WTC11 (cell line): ENCODE data around the gene IQCK. TPM values are rescaled to one million over a fixed set of nuclear protein-coding genes. Genes with fewer than 3 reads are reported as not detected.

Experiments used
- ATAC-seq: fragments of 200-7000 bp; cut with Tn5 transposase; 2 replicates; pipeline ENCODE4 v1.10.0; 2021; ENCODE audit warnings: mild to moderate bottlenecking, moderate library complexity
- CTCF ChIA-PET: fragments of 300-600 bp; sonication (Branson Sonifier 250); formaldehyde crosslinking; loops from one replicate; lab custom pipeline; 2021; ENCODE audit warnings: antibody characterized with exemption; lab: Charles Lee
- POLR2A ChIA-PET: fragments of 350-600 bp; sonication (Branson Sonifier 250); formaldehyde crosslinking; loops from one replicate; lab custom pipeline; 2021; ENCODE audit warnings: antibody characterized with exemption; lab: Charles Lee
- DNase-seq: peaks from one replicate; pipeline ENCODE4 v3.0.0; 2021; ENCODE audit warnings: low spot score
- H3K27ac Mint-ChIP-seq: 2 replicates; pipeline ENCODE4 v1.8.0; 2021; ENCODE audit warnings: mixed read lengths
- H3K27me3 Mint-ChIP-seq: 2 replicates; pipeline ENCODE4 v1.8.0; 2021; ENCODE audit warnings: low read depth, mild to moderate bottlenecking, moderate library complexity, mixed read lengths
- H3K36me3 Mint-ChIP-seq: 2 replicates; pipeline ENCODE4 v1.8.0; 2021; ENCODE audit warnings: mixed read lengths
- H3K4me1 Mint-ChIP-seq: 2 replicates; pipeline ENCODE4 v1.8.0; 2022; ENCODE audit warnings: mixed read lengths
- H3K4me3 Mint-ChIP-seq: 2 replicates; pipeline ENCODE4 v1.8.0; 2021; ENCODE audit warnings: mild to moderate bottlenecking, moderate library complexity, mixed read lengths
- H3K9me3 Mint-ChIP-seq: 2 replicates; pipeline ENCODE4 v1.8.0; 2021; ENCODE audit warnings: mixed read lengths
- ATF2 ChIP-seq: sonication (generic); formaldehyde crosslinking; IDR thresholded peaks from 2 replicates; pipeline ENCODE4 v1.8.1; 2022; ENCODE audit warnings: low read depth, missing genetic modification reagents, borderline replicate concordance
- ATF3 ChIP-seq: sonication (generic); formaldehyde crosslinking; conservative IDR thresholded peaks from 2 replicates; pipeline ENCODE4 v1.8.1; 2022; ENCODE audit warnings: mild to moderate bottlenecking, missing genetic modification reagents
- ATF6 ChIP-seq: sonication (generic); formaldehyde crosslinking; IDR thresholded peaks from 2 replicates; pipeline ENCODE4 v1.8.1; 2023; ENCODE audit warnings: mild to moderate bottlenecking, missing genetic modification reagents
- CBFB ChIP-seq: sonication (generic); formaldehyde crosslinking; IDR thresholded peaks from 2 replicates; pipeline ENCODE4 v1.8.1; 2022; ENCODE audit warnings: mild to moderate bottlenecking, low read depth, missing genetic modification reagents
- EMX1 ChIP-seq: fragments of 250-450 bp; sonication (Bioruptor Pico); IDR thresholded peaks from 2 replicates; pipeline ENCODE4 v1.8.0; 2021; ENCODE audit warnings: mild to moderate bottlenecking
- ESRRA ChIP-seq: sonication (generic); formaldehyde crosslinking; IDR thresholded peaks from 2 replicates; pipeline ENCODE4 v1.8.1; 2022; ENCODE audit warnings: mild to moderate bottlenecking, missing genetic modification reagents, borderline replicate concordance
- ETV6 ChIP-seq: sonication (generic); formaldehyde crosslinking; IDR thresholded peaks from 2 replicates; pipeline ENCODE4 v1.8.1; 2022; ENCODE audit warnings: mild to moderate bottlenecking, missing genetic modification reagents
- FOXJ3 ChIP-seq: sonication (generic); formaldehyde crosslinking; IDR thresholded peaks from 2 replicates; pipeline ENCODE4 v1.9.0; 2021; ENCODE audit warnings: missing genetic modification reagents, mild to moderate bottlenecking, borderline replicate concordance
- FOXK1 ChIP-seq: sonication (generic); formaldehyde crosslinking; IDR thresholded peaks from 2 replicates; pipeline ENCODE4 v1.8.0; 2022; ENCODE audit warnings: mild to moderate bottlenecking, moderate library complexity, missing genetic modification reagents
- GTF2I ChIP-seq: fragments of 250-450 bp; sonication (Bioruptor Pico); conservative IDR thresholded peaks from 2 replicates; pipeline ENCODE4 v1.4.0; 2021; ENCODE audit warnings: mild to moderate bottlenecking
- HMGA2 ChIP-seq: fragments of 250-450 bp; sonication (Bioruptor Pico); IDR thresholded peaks from 2 replicates; pipeline ENCODE4 v1.4.0; 2021; ENCODE audit warnings: mild to moderate bottlenecking, moderate library complexity
- IRF1 ChIP-seq: sonication (generic); formaldehyde crosslinking; IDR thresholded peaks from 2 replicates; pipeline ENCODE4 v1.8.0; 2023; ENCODE audit warnings: missing genetic modification reagents
- JUN ChIP-seq: sonication (generic); formaldehyde crosslinking; IDR thresholded peaks from 2 replicates; pipeline ENCODE4 v1.8.0; 2023; ENCODE audit warnings: mild to moderate bottlenecking, missing genetic modification reagents
- KAT7 ChIP-seq: sonication (generic); formaldehyde crosslinking; IDR thresholded peaks from 2 replicates; pipeline ENCODE4 v1.8.1; 2023; ENCODE audit warnings: missing genetic modification reagents, mild to moderate bottlenecking, borderline replicate concordance
- MAX ChIP-seq: sonication (generic); formaldehyde crosslinking; IDR thresholded peaks from 2 replicates; pipeline ENCODE4 v1.8.0; 2022; ENCODE audit warnings: mild to moderate bottlenecking, missing genetic modification reagents
- MYBL2 ChIP-seq: sonication (generic); formaldehyde crosslinking; IDR thresholded peaks from 2 replicates; pipeline ENCODE4 v1.8.1; 2023; ENCODE audit warnings: mild to moderate bottlenecking, moderate library complexity, missing genetic modification reagents
- NFATC4 ChIP-seq: fragments of 250-450 bp; sonication (Bioruptor Pico); IDR thresholded peaks from 2 replicates; pipeline ENCODE4 v1.9.0; 2021; ENCODE audit warnings: mild to moderate bottlenecking
- NFE2L1 ChIP-seq: sonication (generic); formaldehyde crosslinking; IDR thresholded peaks from 2 replicates; pipeline ENCODE4 v1.8.1; 2023; ENCODE audit warnings: missing genetic modification reagents
- NFYB ChIP-seq: sonication (generic); formaldehyde crosslinking; conservative IDR thresholded peaks from 2 replicates; pipeline ENCODE4 v1.8.0; 2022; ENCODE audit warnings: low read depth, missing genetic modification reagents
- SMAD3 ChIP-seq: sonication (generic); formaldehyde crosslinking; IDR thresholded peaks from 2 replicates; pipeline ENCODE4 v1.8.0; 2022; ENCODE audit warnings: missing genetic modification reagents, mild to moderate bottlenecking, borderline replicate concordance
- SMAD4 ChIP-seq: sonication (generic); formaldehyde crosslinking; IDR thresholded peaks from 2 replicates; pipeline ENCODE4 v1.8.0; 2022; ENCODE audit warnings: mild to moderate bottlenecking, missing genetic modification reagents
- USF1 ChIP-seq: sonication (generic); formaldehyde crosslinking; IDR thresholded peaks from 2 replicates; pipeline ENCODE4 v1.8.0; 2022; ENCODE audit warnings: mild to moderate bottlenecking, missing genetic modification reagents
- USF2 ChIP-seq: sonication (generic); formaldehyde crosslinking; IDR thresholded peaks from 2 replicates; pipeline ENCODE4 v1.8.1; 2023; ENCODE audit warnings: mild to moderate bottlenecking, missing genetic modification reagents, moderate library complexity
- ZNF138 ChIP-seq: sonication (generic); formaldehyde crosslinking; conservative IDR thresholded peaks from 2 replicates; pipeline ENCODE4 v1.8.1; 2022; ENCODE audit warnings: mild to moderate bottlenecking, moderate library complexity, missing genetic modification reagents
- ZNF263 ChIP-seq: sonication (generic); formaldehyde crosslinking; IDR thresholded peaks from 2 replicates; pipeline ENCODE4 v1.8.1; 2022; ENCODE audit warnings: low read depth, mild to moderate bottlenecking, moderate library complexity, missing genetic modification reagents
- ZNF396 ChIP-seq: fragments of 250-450 bp; sonication (Bioruptor Pico); IDR thresholded peaks from 2 replicates; pipeline ENCODE4 v1.8.0; 2021; ENCODE audit warnings: mild to moderate bottlenecking, moderate library complexity, borderline replicate concordance
- ZNF425 ChIP-seq: fragments of 250-450 bp; sonication (Bioruptor Pico); conservative IDR thresholded peaks from 2 replicates; pipeline ENCODE4 v1.9.0; 2021; ENCODE audit warnings: mild to moderate bottlenecking
- total RNA-seq: library from RNA; stranded (reverse); gene quantifications from 3 replicates; pipeline ENCODE4 v1.2.3, GENCODE V29; 2021

The IQCK gene
- total RNA-seq, 1 experiment from 2014 or later, result 5.8 TPM

GRCh38 chr16:19685176-19685575, 32.9 kb upstream of the IQCK start (continued):
- TF ChIP-seq ESRRA (CRISPR knock-in tag) (no peak), ATF3 (no peak), EMX1 (CRISPR knock-in tag) (no peak), JUN (CRISPR knock-in tag) (no peak), SMAD4 (CRISPR knock-in tag) (no peak), FOXK1 (no peak), IRF1 (CRISPR knock-in tag) (no peak), ETV6 (CRISPR knock-in tag) (no peak)

GRCh38 chr16:19687279-19687678, 30.8 kb upstream of the IQCK start:
- TF ChIP-seq NFYB (CRISPR knock-in tag), result no peak
- no peak for TF ChIP-seq ETV6 (CRISPR knock-in tag)
- TF ChIP-seq HMGA2 (CRISPR knock-in tag), result no peak
- TF ChIP-seq SMAD3 (CRISPR knock-in tag), result no peak
- TF ChIP-seq KAT7, result no peak
- no peak for TF ChIP-seq USF2 (CRISPR knock-in tag)
- no peak for TF ChIP-seq GTF2I (CRISPR knock-in tag)
- TF ChIP-seq JUN (CRISPR knock-in tag), result no peak
- no peak for TF ChIP-seq ZNF263 (CRISPR knock-in tag)
- TF ChIP-seq NFE2L1 (CRISPR knock-in tag), result no peak
- TF ChIP-seq MAX (CRISPR knock-in tag), result no peak
- no peak for TF ChIP-seq NFATC4 (CRISPR knock-in tag)
- TF ChIP-seq ZNF396 (CRISPR knock-in tag), result no peak
- no peak for TF ChIP-seq FOXJ3
- no peak for TF ChIP-seq ATF2 (CRISPR knock-in tag)
- TF ChIP-seq ZNF138, result no peak
- ATAC-seq (peak; percentile 32; the same call in 1 of the 2 replicates), DNase-seq (no peak)
- Mint-ChIP-seq H3K4me1 (peaks cover 2% of the 10 kb centered on the region; the same call in 1 of the 2 replicates), H3K9me3 (peaks cover 12% of the 10 kb centered on the region), H3K36me3 (peaks cover 57% of the 10 kb centered on the region), H3K27me3 (no peaks in the 10 kb centered on the region), H3K4me3 (no peak overlapping the region), H3K27ac (peak overlapping the region; percentile 82)
- CTCF ChIA-PET, result interaction anchor here (0.6 kb wide), 1 partner anchor 70 kb away, joined by 3 read pairs; no protein-coding TSS in a partner anchor
- POLR2A ChIA-PET, result no interaction called here

- ChIA-PET POLR2A (interaction anchor here (0.9 kb wide), 1 partner anchor 9 kb away, joined by 3 read pairs; no protein-coding TSS in a partner anchor), CTCF (interaction anchor here (1.3 kb wide), 1 partner anchor 9 kb away, joined by 4 read pairs; no protein-coding TSS in a partner anchor)
- Mint-ChIP-seq H3K4me1 (peaks cover 2% of the 10 kb centered on the region; the same call in 1 of the 2 replicates), H3K27ac (peak overlapping the region; percentile 42; the same call in 1 of the 2 replicates), H3K9me3 (peaks cover 8% of the 10 kb centered on the region), H3K27me3 (no peaks in the 10 kb centered on the region), H3K36me3 (peaks cover 54% of the 10 kb centered on the region), H3K4me3 (no peak overlapping the region)
- ATAC-seq (no peak), DNase-seq (no peak)
- TF ChIP-seq USF1 (no peak), ATF6 (no peak), CBFB (CRISPR knock-in tag) (no peak), MYBL2 (CRISPR knock-in tag) (no peak), ZNF425 (CRISPR knock-in tag) (no peak), NFATC4 (CRISPR knock-in tag) (no peak)
Measured at GRCh38 chr16:19688396-19689024, 29.6 kb upstream of the IQCK start.
